Transverse colon (tissue), 4 donors: ENCODE results near the gene MMP21. TPM values are rescaled to one million over a fixed set of nuclear protein-coding genes. Genes with fewer than 3 reads are reported as not detected.

Experiments used
- DNase-seq: peaks from one replicate; pipeline ENCODE4 v3.0.0-alpha.2; 2019
- H3K27ac ChIP-seq, 4 donors: fragments of 200-600 bp; sonication (generic); 2 replicates each; pipeline ENCODE4 v1.5.1; 2016 to 2018; ENCODE audit warnings: inconsistent platforms in 4 of 4
- H3K27me3 ChIP-seq: fragments of 200-600 bp; sonication (generic); 2 replicates; pipeline ENCODE4 v1.5.1; 2017; ENCODE audit warnings: inconsistent platforms
- H3K36me3 ChIP-seq, 4 donors: fragments of 200-600 bp; sonication (generic); 2 replicates each; pipeline ENCODE4 v1.5.1; 2017 to 2019; ENCODE audit warnings: inconsistent platforms in 4 of 4
- H3K4me1 ChIP-seq, 4 donors: fragments of 200-600 bp; sonication (generic); 2 replicates each; pipeline ENCODE4 v1.5.1; 2017 to 2020; ENCODE audit warnings: inconsistent platforms in 4 of 4
- H3K4me3 ChIP-seq, 4 donors: fragments of 200-600 bp; sonication (generic); 1 replicate in 1 of 4; 2 replicates in 3 of 4; pipeline versions ENCODE4 v1.5.1 to v1.6.1; 2017 to 2019; ENCODE audit warnings: inconsistent platforms in 4 of 4
- H3K9me3 ChIP-seq, 2 donors: fragments of 200-600 bp; sonication (generic); 2 replicates each; pipeline ENCODE4 v1.5.1; 2017 to 2019; ENCODE audit warnings: inconsistent platforms in 2 of 2
- CTCF ChIP-seq, 5 experiments: fragments of 200-600 bp in 3 of 5; fragments of 450-650 bp in 2 of 5; sonication (generic) in 3 of 5; IDR thresholded peaks; 1 replicate in 2 of 5; 2 replicates in 3 of 5; pipeline ENCODE4 v1.5.1; 2016 to 2017; ENCODE audit warnings: antibody characterized with exemption in 5 of 5, inconsistent platforms in 3 of 5, mild to moderate bottlenecking in 2 of 5, moderate library complexity in 1 of 5
- EP300 ChIP-seq: sonication (generic); formaldehyde crosslinking; IDR thresholded peaks from one replicate; pipeline ENCODE4 v1.6.1; 2017; ENCODE audit warnings: antibody characterized with exemption, low read depth
- POLR2A ChIP-seq: fragments of 450-650 bp; IDR thresholded peaks from one replicate; pipeline ENCODE4 v1.6.1; 2016; ENCODE audit warnings: antibody characterized with exemption, mild to moderate bottlenecking, moderate library complexity
- POLR2AphosphoS5 ChIP-seq, 3 donors: sonication (generic); formaldehyde crosslinking; IDR thresholded peaks; one replicate each; pipeline ENCODE4 v1.6.1; 2016; ENCODE audit warnings: antibody characterized with exemption in 3 of 3
- WGBS, 2 donors: methylation state at CpG; one replicate each; pipeline ENCODE4 v1.1.5; 2018; ENCODE audit warnings: low coverage in 1 of 2; 5-methylcytosine and 5-hydroxymethylcytosine counted together
- in situ Hi-C, 4 donors: fragments of 200-750 bp; cut with MboI; loops; one replicate each; pipeline versions ENCODE4 v1.15.0 to v1.15.1; 2017; ENCODE audit warnings: low sequenced_read_pairs in 3 of 4, low pct_ligation_motif_present in 1 of 4, low pct_unique_long_range_greater_than_20kb in 1 of 4
- intact Hi-C: fragments of 100-400 bp; cut with DNase I; formaldehyde crosslinking; loops from one replicate; pipeline ENCODE4 v1.15.1; 2023; ENCODE audit warnings: low total_unique reads
- total RNA-seq, 4 donors: library from RNA; depleted of rRNA; stranded (reverse); fragments of >200 nt; gene quantifications; one replicate each; pipeline ENCODE4 v1.1.0, GENCODE V29; 2016

Gene MMP21
- total RNA-seq, 4 donors from 2014 or later = 0.16 to 1.00 TPM; not detected in 2

GRCh38 chr10:125761961-125762360, 13.7 kb downstream of the MMP21 start:
- no peak for TF ChIP-seq POLR2AphosphoS5 (IDR thresholded peaks at IDR 0.05)
- TF ChIP-seq CTCF (IDR thresholded peaks at IDR 0.05) = no peak
- TF ChIP-seq EP300 = no peak
- no peak for TF ChIP-seq POLR2A
- intact Hi-C loops (no loop called here), in situ Hi-C loops (no loop called here)
- peaks cover 0 to 63% (median 20%) of the 10 kb centered on the region in 4 donors for H3K36me3 ChIP-seq
- no peak overlapping the region for H3K27ac ChIP-seq
- DNase-seq = no peak
- H3K4me3 ChIP-seq = no peak overlapping the region
- H3K9me3 ChIP-seq = no peaks in the 10 kb centered on the region
- H3K4me1 ChIP-seq = no peaks in the 10 kb centered on the region
- H3K27me3 ChIP-seq = no peaks in the 10 kb centered on the region
- 64% methylated on average over 1 of the region's 1 CpG for WGBS, 2 donors

GRCh38 chr10:125757742-125758141, 17.9 kb downstream of the MMP21 start:
- Histone ChIP-seq H3K36me3 (peaks cover 0 to 74% (median 24%) of the 10 kb centered on the region in 4 donors), H3K4me3 (no peak overlapping the region), H3K9me3 (no peaks in the 10 kb centered on the region), H3K27me3 (no peaks in the 10 kb centered on the region), H3K27ac (no peak overlapping the region), H3K4me1 (peaks cover 0 to 11% (median 1%) of the 10 kb centered on the region in 4 donors)
- WGBS, 2 donors = 97 to 100% methylated on average over 4 of the region's 4 CpGs
- DNase-seq = no peak
- intact Hi-C loops (no loop called here), in situ Hi-C loops (no loop called here)
- TF ChIP-seq EP300 = no peak
- no peak for TF ChIP-seq POLR2AphosphoS5 (IDR thresholded peaks at IDR 0.05)
- TF ChIP-seq CTCF (IDR thresholded peaks at IDR 0.05) = no peak

GRCh38 chr10:125756853-125757487, 18.7 kb downstream of the MMP21 start:
- in situ Hi-C loops (no loop called here), intact Hi-C loops (no loop called here)
- no peak overlapping the region for H3K27ac ChIP-seq
- no peaks in the 10 kb centered on the region for H3K27me3 ChIP-seq
- TF ChIP-seq POLR2A = no peak
- TF ChIP-seq CTCF (IDR thresholded peaks at IDR 0.05) = no peak
- no peak for TF ChIP-seq EP300
- no peak for TF ChIP-seq POLR2AphosphoS5 (IDR thresholded peaks at IDR 0.05)
- WGBS, 2 donors = 95% methylated on average over 3 to 5 of the region's 5 CpGs
- peaks cover 0 to 11% (median 1%) of the 10 kb centered on the region in 4 donors for H3K4me1 ChIP-seq
- peaks cover 0 to 80% (median 27%) of the 10 kb centered on the region in 4 donors for H3K36me3 ChIP-seq
- no peak overlapping the region for H3K4me3 ChIP-seq
- H3K9me3 ChIP-seq = no peaks in the 10 kb centered on the region
- no peak for DNase-seq

GRCh38 chr10:125756196-125756595, 19.4 kb downstream of the MMP21 start:
- no peaks in the 10 kb centered on the region for H3K9me3 ChIP-seq
- intact Hi-C loops = no loop called here
- no peak overlapping the region for H3K27ac ChIP-seq
- H3K36me3 ChIP-seq = peaks cover 0 to 83% (median 30%) of the 10 kb centered on the region in 4 donors
- no peak for DNase-seq
- 44 to 46% methylated on average over 5 of the region's 5 CpGs for WGBS, 2 donors
- in situ Hi-C loops = no loop called here
- peaks cover 0 to 11% (median 1%) of the 10 kb centered on the region in 4 donors for H3K4me1 ChIP-seq
- H3K27me3 ChIP-seq = no peaks in the 10 kb centered on the region
- TF ChIP-seq CTCF (IDR thresholded peaks at IDR 0.05) (no peak), POLR2A (no peak), POLR2AphosphoS5 (IDR thresholded peaks at IDR 0.05) (no peak), EP300 (no peak)
- no peak overlapping the region for H3K4me3 ChIP-seq
